ENCODE results near the gene CSNK2A3. TPM values are rescaled to one million over a fixed set of nuclear protein-coding genes. Genes with fewer than 3 reads are reported as not detected.

Gene CSNK2A3
- total RNA-seq, 1 experiment from 2014 or later: 2.3 TPM

GRCh38 chr11:11374358-11375148, 21.5 kb upstream of the CSNK2A3 start:
- no peak overlapping the region for H3K27ac ChIP-seq (ENCODE audit: low read length)
- CTCF ChIA-PET: no interaction called here
- POLR2A ChIA-PET (ENCODE audit: unreplicated experiment): no interaction called here
- no peaks in the 10 kb centered on the region for H3K36me3 ChIP-seq (ENCODE audit: low read depth, low read length)
- H3K9me3 ChIP-seq (ENCODE audit: low read length): no peaks in the 10 kb centered on the region
- TF ChIP-seq EZH2 (IDR thresholded peaks at IDR 0.05; ENCODE audit: low read length, unreplicated experiment) (no peak), CTCF (conservative IDR thresholded peaks at IDR 0.05; ENCODE audit: low read depth, low read length) (no peak), EZH2phosphoT487 (IDR thresholded peaks at IDR 0.05; ENCODE audit: borderline replicate concordance, low read length) (no peak)
- H3K4me2 ChIP-seq (ENCODE audit: low read length): no peak overlapping the region
- no peak overlapping the region for H2AFZ ChIP-seq (ENCODE audit: low read length)
- intact Hi-C loops (cut with micrococcal nuclease): no loop called here
- H3K9ac ChIP-seq (ENCODE audit: low read length): no peak overlapping the region
- no TSS peak for BruUV-seq (replicated peaks)
- DNase-seq (no peak), ATAC-seq (no peak)
- H3K4me3 ChIP-seq (ENCODE audit: low read length): no peak overlapping the region
- no peaks in the 10 kb centered on the region for H3K9me2 ChIP-seq (replicated peaks; ENCODE audit: low read length)
- no peaks in the 10 kb centered on the region for H3K79me2 ChIP-seq (ENCODE audit: low read length)
- no peaks in the 10 kb centered on the region for H3K27me3 ChIP-seq (ENCODE audit: low read length)
- no peaks in the 10 kb centered on the region for H4K20me1 ChIP-seq (ENCODE audit: low read length)
- no peaks in the 10 kb centered on the region for H3K4me1 ChIP-seq (ENCODE audit: insufficient read depth, low read length)
- H3F3A ChIP-seq (ENCODE audit: low read length, unreplicated experiment): no peaks in the 10 kb centered on the region

- Histone ChIP-seq H3K4me2 (ENCODE audit: low read length) (no peak overlapping the region), H3K36me3 (ENCODE audit: low read depth, low read length) (no peaks in the 10 kb centered on the region), H3K4me3 (ENCODE audit: low read length) (no peak overlapping the region), H3K27me3 (ENCODE audit: low read length) (no peaks in the 10 kb centered on the region), H4K20me1 (ENCODE audit: low read length) (no peaks in the 10 kb centered on the region), H3K9me3 (ENCODE audit: low read length) (no peaks in the 10 kb centered on the region), H3K9ac (ENCODE audit: low read length) (no peak overlapping the region), H3K27ac (ENCODE audit: low read length) (no peak overlapping the region), H3K9me2 (replicated peaks; ENCODE audit: low read length) (no peaks in the 10 kb centered on the region), H3K79me2 (ENCODE audit: low read length) (no peaks in the 10 kb centered on the region), H3K4me1 (ENCODE audit: insufficient read depth, low read length) (no peaks in the 10 kb centered on the region), H3F3A (ENCODE audit: low read length, unreplicated experiment) (no peaks in the 10 kb centered on the region), H2AFZ (ENCODE audit: low read length) (no peak overlapping the region)
- ATAC-seq (no peak), DNase-seq (no peak)
- ChIA-PET CTCF (no interaction called here), POLR2A (ENCODE audit: unreplicated experiment) (no interaction called here)
- no TSS peak for BruUV-seq (replicated peaks)
- no peak for TF ChIP-seq CTCF (conservative IDR thresholded peaks at IDR 0.05; ENCODE audit: low read depth, low read length)
- TF ChIP-seq EZH2phosphoT487 (IDR thresholded peaks at IDR 0.05; ENCODE audit: borderline replicate concordance, low read length): no peak
- TF ChIP-seq EZH2 (IDR thresholded peaks at IDR 0.05; ENCODE audit: low read length, unreplicated experiment): no peak
- intact Hi-C loops (cut with micrococcal nuclease): no loop called here
These were observed 20.9 kb upstream of the CSNK2A3 start for GRCh38 chr11:11373934-11374333.

GRCh38 chr11:11372461-11372860, 19.4 kb upstream of the CSNK2A3 start:
- ChIA-PET POLR2A (ENCODE audit: unreplicated experiment) (no interaction called here), CTCF (no interaction called here)
- TF ChIP-seq CTCF (conservative IDR thresholded peaks at IDR 0.05; ENCODE audit: low read depth, low read length) (no peak), EZH2phosphoT487 (IDR thresholded peaks at IDR 0.05; ENCODE audit: borderline replicate concordance, low read length) (no peak)
- Histone ChIP-seq H4K20me1 (ENCODE audit: low read length) (no peaks in the 10 kb centered on the region), H3K4me2 (ENCODE audit: low read length) (no peak overlapping the region), H2AFZ (ENCODE audit: low read length) (no peak overlapping the region), H3K27ac (ENCODE audit: low read length) (no peak overlapping the region), H3K9ac (ENCODE audit: low read length) (no peak overlapping the region), H3F3A (ENCODE audit: low read length, unreplicated experiment) (no peaks in the 10 kb centered on the region), H3K4me3 (ENCODE audit: low read length) (no peak overlapping the region), H3K9me3 (ENCODE audit: low read length) (no peaks in the 10 kb centered on the region), H3K79me2 (ENCODE audit: low read length) (no peaks in the 10 kb centered on the region), H3K36me3 (ENCODE audit: low read depth, low read length) (0 out of 2 replicates have a peak, but pooled peaks cover 3% of the 10 kb centered on the region), H3K4me1 (ENCODE audit: insufficient read depth, low read length) (no peaks in the 10 kb centered on the region), H3K9me2 (replicated peaks; ENCODE audit: low read length) (no peaks in the 10 kb centered on the region), H3K27me3 (ENCODE audit: low read length) (no peaks in the 10 kb centered on the region)
- BruUV-seq (replicated peaks): no TSS peak
- intact Hi-C loops (cut with micrococcal nuclease): no loop called here
- DNase-seq: no peak
- no peak for ATAC-seq
